ENCODE measurements around the gene RPS6KB2. TPM values are rescaled to one million over a fixed set of nuclear protein-coding genes. Genes with fewer than 3 reads are reported as not detected.

The RPS6KB2 gene
- total RNA-seq, 1 experiment from 2014 or later, result 116 TPM

- no peaks in the 10 kb centered on the region for H3K36me3 ChIP-seq (ENCODE audit: control insufficient read depth, insufficient read depth, low read length)
- Mint-ChIP-seq H3K27ac (ENCODE audit: unreplicated experiment) (peak overlapping the region; percentile 89), H3K4me1 (ENCODE audit: low read depth, unreplicated experiment) (peaks cover 20% of the 10 kb centered on the region), H3K27me3 (ENCODE audit: insufficient read depth, unreplicated experiment) (no peaks in the 10 kb centered on the region), H3K4me3 (ENCODE audit: unreplicated experiment) (peak overlapping the region; percentile 94), H3K9me3 (ENCODE audit: unreplicated experiment) (no peaks in the 10 kb centered on the region), H3K36me3 (ENCODE audit: insufficient read depth, unreplicated experiment) (peaks cover 28% of the 10 kb centered on the region)
- BruUV-seq (replicated peaks), result no TSS peak
- no peak for TF ChIP-seq CTCF (IDR thresholded peaks at IDR 0.05; ENCODE audit: insufficient read depth in 1 of 2, low read depth in 1 of 2, low read length in 1 of 2, severe bottlenecking in 1 of 2, unreplicated experiment in 1 of 2)
- CTCF ChIA-PET, result interaction anchor here (3.8 kb wide), 1 partner anchor 66 kb away, joined by 38 read pairs; the partner anchor contains the start of gene PPP1CA
- intact Hi-C loops (cut with micrococcal nuclease; ENCODE audit: unreplicated experiment), result no loop called here
- H3K4me3 ChIP-seq (ENCODE audit: low read depth, low read length), result no peak overlapping the region
- DNase-seq, result peak in 1 of 2 experiments; percentile 54
- H3K9me3 ChIP-seq, result no peaks in the 10 kb centered on the region
- H3K27me3 ChIP-seq (replicated peaks; ENCODE audit: control insufficient read depth, insufficient read depth, low read length), result no peaks in the 10 kb centered on the region
- POLR2A ChIA-PET, result interaction anchor here (0.6 to 1.2 kb wide), 2 partner anchors 20 to 37 kb away, joined by 3 read pairs; no protein-coding TSS in a partner anchor
- H3K4me1 ChIP-seq, result peaks cover 29% of the 10 kb centered on the region
Measured at GRCh38 chr11:67466962-67467771, 38.9 kb downstream of the RPS6KB2 start.

GRCh38 chr11:67468056-67468455 lies 39.8 kb downstream of the RPS6KB2 start:
- no peak for TF ChIP-seq CTCF (IDR thresholded peaks at IDR 0.05; ENCODE audit: insufficient read depth in 1 of 2, low read depth in 1 of 2, low read length in 1 of 2, severe bottlenecking in 1 of 2, unreplicated experiment in 1 of 2)
- Mint-ChIP-seq H3K4me1 (ENCODE audit: low read depth, unreplicated experiment) (peaks cover 20% of the 10 kb centered on the region), H3K9me3 (ENCODE audit: unreplicated experiment) (no peaks in the 10 kb centered on the region), H3K36me3 (ENCODE audit: insufficient read depth, unreplicated experiment) (peaks cover 23% of the 10 kb centered on the region), H3K4me3 (ENCODE audit: unreplicated experiment) (peak overlapping the region; percentile 94), H3K27ac (ENCODE audit: unreplicated experiment) (peak overlapping the region; percentile 89), H3K27me3 (ENCODE audit: insufficient read depth, unreplicated experiment) (no peaks in the 10 kb centered on the region)
- Histone ChIP-seq H3K9me3 (no peaks in the 10 kb centered on the region), H3K4me1 (peaks cover 29% of the 10 kb centered on the region), H3K27me3 (replicated peaks; ENCODE audit: control insufficient read depth, insufficient read depth, low read length) (no peaks in the 10 kb centered on the region), H3K36me3 (ENCODE audit: control insufficient read depth, insufficient read depth, low read length) (no peaks in the 10 kb centered on the region), H3K4me3 (ENCODE audit: low read depth, low read length) (peak overlapping the region; percentile 69)
- ChIA-PET POLR2A (interaction anchor here (0.6 to 1.6 kb wide), 7 partner anchors 16 to 113 kb away, joined by 3 to 9 read pairs (median 3); partner anchors contain the start of genes CORO1B and PPP1CA), CTCF (interaction anchor here (0.9 to 3.8 kb wide), 6 partner anchors 15 to 162 kb away, joined by 3 to 38 read pairs (median 3); partner anchors contain the start of genes AIP, GSTP1, NUDT8 and PPP1CA)
- TSS peak; percentile 22 for BruUV-seq (replicated peaks)
- intact Hi-C loops (cut with micrococcal nuclease; ENCODE audit: unreplicated experiment), result loop anchor here (2.0 kb wide), 1 partner anchor 47 kb away; no protein-coding TSS in a partner anchor
- DNase-seq, result peak in 1 of 2 experiments; percentile 49

- H3K4me3 ChIP-seq (ENCODE audit: low read depth, low read length), result peak overlapping the region; percentile 69
- H3K4me1 ChIP-seq, result peaks cover 29% of the 10 kb centered on the region
- H3K4me3 Mint-ChIP-seq (ENCODE audit: unreplicated experiment), result peak overlapping the region; percentile 94
- H3K27me3 Mint-ChIP-seq (ENCODE audit: insufficient read depth, unreplicated experiment), result no peaks in the 10 kb centered on the region
- POLR2A ChIA-PET, result interaction anchor here (0.6 to 1.6 kb wide), 6 partner anchors 16 to 113 kb away, joined by 3 to 9 read pairs (median 6); partner anchors contain the start of genes CORO1B and PPP1CA
- H3K36me3 Mint-ChIP-seq (ENCODE audit: insufficient read depth, unreplicated experiment), result peaks cover 22% of the 10 kb centered on the region
- intact Hi-C loops (cut with micrococcal nuclease; ENCODE audit: unreplicated experiment), result loop anchor here (2.0 kb wide), 1 partner anchor 48 kb away; no protein-coding TSS in a partner anchor
- CTCF ChIA-PET, result interaction anchor here (0.5 to 3.8 kb wide), 7 partner anchors 14 to 161 kb away, joined by 3 to 38 read pairs (median 3); partner anchors contain the start of genes AIP, GSTP1, NUDT8 and PPP1CA
- H3K27me3 ChIP-seq (replicated peaks; ENCODE audit: control insufficient read depth, insufficient read depth, low read length), result no peaks in the 10 kb centered on the region
- no peaks in the 10 kb centered on the region for H3K9me3 Mint-ChIP-seq (ENCODE audit: unreplicated experiment)
- H3K9me3 ChIP-seq, result no peaks in the 10 kb centered on the region
- peak overlapping the region; percentile 89 for H3K27ac Mint-ChIP-seq (ENCODE audit: unreplicated experiment)
- no peaks in the 10 kb centered on the region for H3K36me3 ChIP-seq (ENCODE audit: control insufficient read depth, insufficient read depth, low read length)
- BruUV-seq (replicated peaks), result no TSS peak
- peak in 1 of 2 experiments; percentile 61 for DNase-seq
- H3K4me1 Mint-ChIP-seq (ENCODE audit: low read depth, unreplicated experiment), result peaks cover 20% of the 10 kb centered on the region
- TF ChIP-seq CTCF (IDR thresholded peaks at IDR 0.05; ENCODE audit: insufficient read depth in 1 of 2, low read depth in 1 of 2, low read length in 1 of 2, severe bottlenecking in 1 of 2, unreplicated experiment in 1 of 2), result no peak
Measured at GRCh38 chr11:67468456-67468758, 40.1 kb downstream of the RPS6KB2 start.
